ENCODE results near the gene CD1C.
"Not testable (repeated sequence)": the region's sequence is repeated elsewhere in the genome, so short reads cannot be mapped to it uniquely, and the experiment has no call there.

- TF ChIP-seq CTCF (conservative IDR thresholded peaks at IDR 0.05; ENCODE audit: low read depth, low read length); EZH2phosphoT487 (IDR thresholded peaks at IDR 0.05; ENCODE audit: borderline replicate concordance, low read length); EZH2 (IDR thresholded peaks at IDR 0.05; ENCODE audit: low read length, unreplicated experiment): not testable (repeated sequence)
Measured at GRCh38 chr1:158336413-158336812, 46.7 kb downstream of the CD1C start.

Measured in PC-3 (cell line).